CD4-positive, alpha-beta T cell treated with Interleukin-6 for 4 hours (primary cell): Measurements from ENCODE around the gene CD58.
A peak's percentile ranks its signal among the peaks of the same experiment; 100 is the strongest.

Experiments used
- DNase-seq: peaks from one replicate; pipeline ENCODE4 v3.0.0-alpha.2; 2020; ENCODE audit warnings: mixed read lengths

Gene CD58

GRCh38 chr1:116538544-116538943 is 32.3 kb downstream of the CD58 start:
- DNase-seq: peak; percentile 52

GRCh38 chr1:116537898-116538297 is 32.9 kb downstream of the CD58 start:
- no peak for DNase-seq

- DNase-seq: no peak
Measured at GRCh38 chr1:116537040-116537831, 33.6 kb downstream of the CD58 start.

- DNase-seq: no peak
Measured at GRCh38 chr1:116534014-116534739, 36.6 kb downstream of the CD58 start.

- no peak for DNase-seq
Measured at GRCh38 chr1:116533429-116533820, 37.4 kb downstream of the CD58 start.

- no peak for DNase-seq
Measured at GRCh38 chr1:116532671-116533428, 38.0 kb downstream of the CD58 start.

- DNase-seq: no peak
Measured at GRCh38 chr1:116531917-116532316, 38.9 kb downstream of the CD58 start.

GRCh38 chr1:116529681-116530080 is 41.1 kb downstream of the CD58 start:
- no peak for DNase-seq

GRCh38 chr1:116529199-116529631 is 41.6 kb downstream of the CD58 start:
- DNase-seq: no peak

GRCh38 chr1:116528329-116529083 is 42.3 kb downstream of the CD58 start:
- no peak for DNase-seq

- DNase-seq: no peak
Measured at GRCh38 chr1:116525440-116525839, 45.4 kb downstream of the CD58 start.

GRCh38 chr1:116521186-116521585 is 49.6 kb downstream of the CD58 start:
- DNase-seq: no peak

- no peak for DNase-seq
Measured at GRCh38 chr1:116518400-116518799, 52.4 kb downstream of the CD58 start.

- no peak for DNase-seq
Measured at GRCh38 chr1:116516631-116517030, 54.2 kb downstream of the CD58 start.

GRCh38 chr1:116515702-116516101 is 55.1 kb downstream of the CD58 start:
- peak; percentile 60 for DNase-seq

- peak; percentile 67 for DNase-seq
Measured at GRCh38 chr1:116514708-116515525, 55.9 kb downstream of the CD58 start.

GRCh38 chr1:116513956-116514355 is 56.9 kb downstream of the CD58 start:
- DNase-seq: no peak

GRCh38 chr1:116511459-116512019 is 59.3 kb downstream of the CD58 start:
- DNase-seq: no peak

GRCh38 chr1:116510361-116510760 is 60.5 kb downstream of the CD58 start:
- DNase-seq: no peak

GRCh38 chr1:116508984-116509980 is 61.5 kb downstream of the CD58 start:
- DNase-seq: peak; percentile 51
